Thyroid gland (tissue), 4 donors: ENCODE measurements around the gene CDK8.

Experiments used
- CTCF ChIP-seq, 6 experiments: fragments of 200-600 bp in 3 of 6; fragments of 450-650 bp in 3 of 6; sonication (generic) in 3 of 6; IDR thresholded peaks; one replicate each; pipeline ENCODE4 v1.5.1; 2016 to 2019; ENCODE audit warnings: antibody characterized with exemption in 6 of 6, mild to moderate bottlenecking in 2 of 6, inconsistent platforms in 1 of 6, moderate library complexity in 1 of 6
- POLR2A ChIP-seq, 2 donors: fragments of 450-650 bp; IDR thresholded peaks; one replicate each; pipeline ENCODE4 v1.6.1; 2017; ENCODE audit warnings: antibody characterized with exemption in 2 of 2, mild to moderate bottlenecking in 2 of 2, moderate library complexity in 1 of 2

- TF ChIP-seq CTCF (IDR thresholded peaks at IDR 0.05) = no peak
- no peak for TF ChIP-seq POLR2A (IDR thresholded peaks at IDR 0.05)
Measured at GRCh38 chr13:26307701-26308100, 53.8 kb downstream of the CDK8 start.
